Skeletal muscle satellite cell (primary cell): ENCODE measurements around the gene SGK2.

Source experiments
- H3K27me3 ChIP-seq: 2 replicates; pipeline ENCODE4 v1.7.0; 2013; ENCODE audit warnings: low read length; ENCODE audit not compliant: control insufficient read depth, insufficient read depth
- H3K36me3 ChIP-seq: 2 replicates; pipeline ENCODE4 v1.7.0; 2013; ENCODE audit warnings: mild to moderate bottlenecking, control low read depth, low read length; ENCODE audit not compliant: insufficient read depth
- H3K4me1 ChIP-seq: 2 replicates; pipeline ENCODE4 v1.7.0; 2013; ENCODE audit warnings: low read length; ENCODE audit not compliant: control insufficient read depth, insufficient read depth
- H3K4me2 ChIP-seq: 2 replicates; pipeline ENCODE4 v1.7.0; 2013; ENCODE audit warnings: mild to moderate bottlenecking, low read length
- H3K4me3 ChIP-seq: 2 replicates; pipeline ENCODE4 v1.7.0; 2013; ENCODE audit warnings: low read length
- H3K9ac ChIP-seq: 2 replicates; pipeline ENCODE4 v1.7.0; 2013; ENCODE audit warnings: mild to moderate bottlenecking, low read depth, low read length, moderate library complexity
- H3K9me3 ChIP-seq: replicated peaks from 2 replicates; pipeline ENCODE4 v1.7.0; 2013; ENCODE audit warnings: mild to moderate bottlenecking, control low read depth, low read length

The SGK2 gene

GRCh38 chr20:43537921-43538877, 20.6 kb upstream of the SGK2 start:
- no peak overlapping the region for H3K4me3 ChIP-seq
- H3K36me3 ChIP-seq = no peaks in the 10 kb centered on the region
- H3K9ac ChIP-seq = no peak overlapping the region
- no peaks in the 10 kb centered on the region for H3K27me3 ChIP-seq
- no peak overlapping the region for H3K4me2 ChIP-seq
- H3K9me3 ChIP-seq = no peaks in the 10 kb centered on the region
- H3K4me1 ChIP-seq = peaks cover 13% of the 10 kb centered on the region

GRCh38 chr20:43538878-43539700, 19.7 kb upstream of the SGK2 start:
- Histone ChIP-seq H3K4me2 (no peak overlapping the region), H3K9ac (no peak overlapping the region), H3K4me1 (peaks cover 10% of the 10 kb centered on the region), H3K36me3 (no peaks in the 10 kb centered on the region), H3K4me3 (no peak overlapping the region), H3K9me3 (no peaks in the 10 kb centered on the region), H3K27me3 (no peaks in the 10 kb centered on the region)

GRCh38 chr20:43539975-43540672, 18.7 kb upstream of the SGK2 start:
- Histone ChIP-seq H3K27me3 (no peaks in the 10 kb centered on the region), H3K4me2 (no peak overlapping the region), H3K9ac (no peak overlapping the region), H3K4me3 (no peak overlapping the region), H3K9me3 (no peaks in the 10 kb centered on the region), H3K4me1 (peaks cover 10% of the 10 kb centered on the region), H3K36me3 (no peaks in the 10 kb centered on the region)

GRCh38 chr20:43540673-43541060, 18.2 kb upstream of the SGK2 start:
- Histone ChIP-seq H3K9me3 (no peaks in the 10 kb centered on the region), H3K27me3 (no peaks in the 10 kb centered on the region), H3K9ac (no peak overlapping the region), H3K4me2 (no peak overlapping the region), H3K36me3 (no peaks in the 10 kb centered on the region), H3K4me1 (peaks cover 10% of the 10 kb centered on the region), H3K4me3 (no peak overlapping the region)

GRCh38 chr20:43541214-43541613, 17.6 kb upstream of the SGK2 start:
- no peak overlapping the region for H3K9ac ChIP-seq
- H3K27me3 ChIP-seq = no peaks in the 10 kb centered on the region
- no peak overlapping the region for H3K4me3 ChIP-seq
- peaks cover 10% of the 10 kb centered on the region for H3K4me1 ChIP-seq
- no peaks in the 10 kb centered on the region for H3K9me3 ChIP-seq
- no peak overlapping the region for H3K4me2 ChIP-seq
- no peaks in the 10 kb centered on the region for H3K36me3 ChIP-seq

GRCh38 chr20:43542161-43542560, 16.7 kb upstream of the SGK2 start:
- Histone ChIP-seq H3K27me3 (no peaks in the 10 kb centered on the region), H3K4me1 (peaks cover 10% of the 10 kb centered on the region), H3K4me2 (no peak overlapping the region), H3K36me3 (no peaks in the 10 kb centered on the region), H3K4me3 (no peak overlapping the region), H3K9me3 (no peaks in the 10 kb centered on the region), H3K9ac (no peak overlapping the region)

- no peak overlapping the region for H3K9ac ChIP-seq
- no peak overlapping the region for H3K4me3 ChIP-seq
- peaks cover 10% of the 10 kb centered on the region for H3K4me1 ChIP-seq
- no peaks in the 10 kb centered on the region for H3K36me3 ChIP-seq
- no peaks in the 10 kb centered on the region for H3K9me3 ChIP-seq
- H3K4me2 ChIP-seq = no peak overlapping the region
- H3K27me3 ChIP-seq = no peaks in the 10 kb centered on the region
These were observed 16.2 kb upstream of the SGK2 start for GRCh38 chr20:43542674-43543073.

- no peak overlapping the region for H3K4me3 ChIP-seq
- H3K36me3 ChIP-seq = no peaks in the 10 kb centered on the region
- H3K9me3 ChIP-seq = no peaks in the 10 kb centered on the region
- H3K4me1 ChIP-seq = peaks cover 10% of the 10 kb centered on the region
- no peaks in the 10 kb centered on the region for H3K27me3 ChIP-seq
- H3K4me2 ChIP-seq = no peak overlapping the region
- H3K9ac ChIP-seq = no peak overlapping the region
These were observed 15.7 kb upstream of the SGK2 start for GRCh38 chr20:43543138-43543537.

- H3K9ac ChIP-seq = no peak overlapping the region
- no peak overlapping the region for H3K4me2 ChIP-seq
- no peak overlapping the region for H3K4me3 ChIP-seq
- H3K27me3 ChIP-seq = no peaks in the 10 kb centered on the region
- peaks cover 10% of the 10 kb centered on the region for H3K4me1 ChIP-seq
- H3K9me3 ChIP-seq = no peaks in the 10 kb centered on the region
- H3K36me3 ChIP-seq = no peaks in the 10 kb centered on the region
These were observed 14.3 kb upstream of the SGK2 start for GRCh38 chr20:43544501-43544900.

GRCh38 chr20:43545837-43546578, 12.8 kb upstream of the SGK2 start:
- Histone ChIP-seq H3K9me3 (no peaks in the 10 kb centered on the region), H3K27me3 (no peaks in the 10 kb centered on the region), H3K9ac (no peak overlapping the region), H3K36me3 (no peaks in the 10 kb centered on the region), H3K4me3 (no peak overlapping the region), H3K4me2 (no peak overlapping the region), H3K4me1 (peaks cover 8% of the 10 kb centered on the region)
